ENCODE measurements around the gene FSTL5.

DNA sequence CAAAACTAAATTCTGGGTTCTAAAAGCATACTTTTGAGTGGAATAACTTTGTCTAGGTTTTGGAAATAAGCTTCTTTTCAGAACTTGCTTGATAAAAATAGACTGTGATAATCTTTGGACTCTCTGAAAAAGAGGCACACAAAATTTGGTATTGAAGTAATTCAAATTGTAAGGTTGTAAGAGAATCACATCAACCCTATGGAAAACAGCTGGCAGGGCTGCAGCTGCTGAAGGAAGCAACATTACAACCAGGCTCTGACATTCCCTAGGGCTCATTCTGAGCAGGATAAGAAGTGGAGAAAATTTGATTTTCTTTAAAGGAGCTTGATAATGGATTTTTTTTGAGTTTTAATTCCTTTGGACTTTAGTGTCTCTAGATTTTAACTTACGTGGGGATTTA is 147.6 kb downstream of the FSTL5 start:
- no peak for TF ChIP-seq EZH2phosphoT487 (IDR thresholded peaks at IDR 0.05; ENCODE audit: borderline replicate concordance)
- TF ChIP-seq, protein P1, sequence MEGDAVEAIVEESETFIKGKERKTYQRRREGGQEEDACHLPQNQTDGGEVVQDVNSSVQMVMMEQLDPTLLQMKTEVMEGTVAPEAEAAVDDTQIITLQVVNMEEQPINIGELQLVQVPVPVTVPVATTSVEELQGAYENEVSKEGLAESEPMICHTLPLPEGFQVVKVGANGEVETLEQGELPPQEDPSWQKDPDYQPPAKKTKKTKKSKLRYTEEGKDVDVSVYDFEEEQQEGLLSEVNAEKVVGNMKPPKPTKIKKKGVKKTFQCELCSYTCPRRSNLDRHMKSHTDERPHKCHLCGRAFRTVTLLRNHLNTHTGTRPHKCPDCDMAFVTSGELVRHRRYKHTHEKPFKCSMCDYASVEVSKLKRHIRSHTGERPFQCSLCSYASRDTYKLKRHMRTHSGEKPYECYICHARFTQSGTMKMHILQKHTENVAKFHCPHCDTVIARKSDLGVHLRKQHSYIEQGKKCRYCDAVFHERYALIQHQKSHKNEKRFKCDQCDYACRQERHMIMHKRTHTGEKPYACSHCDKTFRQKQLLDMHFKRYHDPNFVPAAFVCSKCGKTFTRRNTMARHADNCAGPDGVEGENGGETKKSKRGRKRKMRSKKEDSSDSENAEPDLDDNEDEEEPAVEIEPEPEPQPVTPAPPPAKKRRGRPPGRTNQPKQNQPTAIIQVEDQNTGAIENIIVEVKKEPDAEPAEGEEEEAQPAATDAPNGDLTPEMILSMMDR (IDR thresholded peaks at IDR 0.05 in 2 of 3, conservative IDR thresholded peaks at IDR 0.05 in 1 of 3; ENCODE audit: borderline replicate concordance in 1 of 3, insufficient read depth in 1 of 3, low read depth in 2 of 3, low read length in 2 of 3): no peak
- no peak for TF ChIP-seq ATF3 (IDR thresholded peaks at IDR 0.05)
- no peak for TF ChIP-seq JUND (IDR thresholded peaks at IDR 0.05)
- no peak for TF ChIP-seq POLR2A (IDR thresholded peaks at IDR 0.05; ENCODE audit: borderline replicate concordance, extremely low read depth, insufficient read depth, insufficient read length)
- TF ChIP-seq, protein P2, sequence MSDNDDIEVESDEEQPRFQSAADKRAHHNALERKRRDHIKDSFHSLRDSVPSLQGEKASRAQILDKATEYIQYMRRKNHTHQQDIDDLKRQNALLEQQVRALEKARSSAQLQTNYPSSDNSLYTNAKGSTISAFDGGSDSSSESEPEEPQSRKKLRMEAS (IDR thresholded peaks at IDR 0.05): no peak
